Measurements from ENCODE around the gene KTI12.

The KTI12 gene

DNA sequence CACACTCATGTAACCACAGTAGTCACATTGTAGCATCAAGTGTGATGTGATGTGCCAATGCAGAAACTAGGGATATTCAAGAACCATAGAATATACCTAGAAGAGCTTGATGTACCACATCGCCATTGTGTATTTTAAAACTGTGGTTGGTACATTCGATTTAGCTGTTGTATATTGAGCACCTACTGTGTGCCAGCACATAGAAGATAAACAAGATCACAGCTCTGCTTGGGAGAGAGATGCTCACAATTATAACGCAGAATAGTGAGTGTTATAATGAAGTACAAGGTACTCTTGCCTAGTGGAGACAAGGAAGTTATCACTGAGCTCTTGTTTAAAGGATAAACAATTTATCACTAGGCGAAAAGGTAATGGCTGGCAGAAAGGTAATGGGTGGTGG lies 27.2 kb upstream of the KTI12 start:
- Histone ChIP-seq H3K9me3 (no peaks in the 10 kb centered on the region), H3K4me1 (no peaks in the 10 kb centered on the region), H3K27me3 (no peaks in the 10 kb centered on the region), H3K4me3 (ENCODE audit: low read depth, low read length) (no peak overlapping the region), H3K36me3 (peaks cover 16% of the 10 kb centered on the region)
- no peak for DNase-seq
- no peak for TF ChIP-seq CTCF (IDR thresholded peaks at IDR 0.05; ENCODE audit: low read depth, low read length)

GRCh38 chr1:52059888-52060287 lies 26.3 kb upstream of the KTI12 start:
- H3K27me3 ChIP-seq: no peaks in the 10 kb centered on the region
- no peaks in the 10 kb centered on the region for H3K4me1 ChIP-seq
- TF ChIP-seq CTCF (IDR thresholded peaks at IDR 0.05; ENCODE audit: low read depth, low read length): no peak
- no peak for DNase-seq
- no peaks in the 10 kb centered on the region for H3K9me3 ChIP-seq
- H3K36me3 ChIP-seq: peaks cover 10% of the 10 kb centered on the region
- no peak overlapping the region for H3K4me3 ChIP-seq (ENCODE audit: low read depth, low read length)

GRCh38 chr1:52059321-52059720 lies 25.7 kb upstream of the KTI12 start:
- Histone ChIP-seq H3K9me3 (no peaks in the 10 kb centered on the region), H3K36me3 (peaks cover 10% of the 10 kb centered on the region), H3K4me1 (no peaks in the 10 kb centered on the region), H3K4me3 (ENCODE audit: low read depth, low read length) (no peak overlapping the region), H3K27me3 (no peaks in the 10 kb centered on the region)
- TF ChIP-seq CTCF (IDR thresholded peaks at IDR 0.05; ENCODE audit: low read depth, low read length): no peak
- no peak for DNase-seq

DNA sequence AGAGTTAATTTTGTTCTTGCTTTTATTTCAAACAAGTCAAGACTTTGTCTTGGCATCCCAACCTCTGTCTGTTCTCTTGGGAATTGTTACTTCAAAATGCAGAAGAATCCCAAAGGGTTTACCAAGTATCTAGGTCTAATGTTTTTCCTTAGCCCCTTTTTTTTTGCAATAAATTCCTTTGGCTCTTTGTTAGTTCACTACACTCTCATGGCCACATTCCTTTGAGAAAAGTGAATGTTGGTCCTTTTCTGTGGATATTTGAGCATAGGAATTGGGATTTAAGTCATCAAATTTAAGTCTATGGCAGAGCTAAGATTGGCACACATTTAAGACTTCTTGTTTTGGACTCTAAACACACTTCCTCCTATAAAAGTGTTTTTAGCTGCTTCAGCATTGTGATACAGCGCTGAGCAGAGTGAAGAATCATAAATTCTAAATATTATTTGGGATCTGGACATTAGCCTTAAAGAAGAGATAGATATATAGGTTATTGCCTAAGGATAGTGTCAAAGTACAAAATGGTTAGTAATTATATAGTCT lies 24.3 kb upstream of the KTI12 start:
- Histone ChIP-seq H3K4me1 (no peaks in the 10 kb centered on the region), H3K36me3 (peaks cover 10% of the 10 kb centered on the region), H3K4me3 (ENCODE audit: low read depth, low read length) (peak overlapping the region; percentile 91), H3K27me3 (no peaks in the 10 kb centered on the region), H3K9me3 (no peaks in the 10 kb centered on the region)
- no peak for DNase-seq
- no peak for TF ChIP-seq CTCF (IDR thresholded peaks at IDR 0.05; ENCODE audit: low read depth, low read length)

DNA sequence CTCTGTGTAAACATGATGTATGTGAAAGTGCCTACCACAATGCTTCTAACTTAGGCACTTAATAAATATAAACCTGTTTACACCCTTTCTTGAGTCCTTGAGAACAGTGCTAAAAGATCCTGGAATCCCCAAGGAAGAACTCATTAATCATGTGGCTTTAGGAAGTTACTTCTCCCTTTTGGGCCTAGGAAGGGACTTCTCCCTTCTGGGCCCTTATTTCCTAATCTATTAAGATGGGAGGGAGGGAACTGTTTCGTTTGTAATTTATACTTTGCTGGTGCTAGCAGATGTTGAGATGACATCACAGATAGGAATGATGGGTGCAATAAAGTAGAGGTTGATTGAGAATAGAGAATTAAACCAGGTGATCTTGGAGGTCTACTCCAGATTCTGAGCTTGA lies 23.6 kb upstream of the KTI12 start:
- Histone ChIP-seq H3K4me3 (ENCODE audit: low read depth, low read length) (peak overlapping the region; percentile 91), H3K4me1 (no peaks in the 10 kb centered on the region), H3K36me3 (peaks cover 10% of the 10 kb centered on the region), H3K9me3 (no peaks in the 10 kb centered on the region), H3K27me3 (no peaks in the 10 kb centered on the region)
- TF ChIP-seq CTCF (IDR thresholded peaks at IDR 0.05; ENCODE audit: low read depth, low read length): no peak
- DNase-seq: no peak

- Histone ChIP-seq H3K4me3 (ENCODE audit: low read depth, low read length) (peak overlapping the region; percentile 91), H3K9me3 (no peaks in the 10 kb centered on the region), H3K36me3 (peaks cover 10% of the 10 kb centered on the region), H3K27me3 (no peaks in the 10 kb centered on the region), H3K4me1 (no peaks in the 10 kb centered on the region)
- DNase-seq: no peak
- no peak for TF ChIP-seq CTCF (IDR thresholded peaks at IDR 0.05; ENCODE audit: low read depth, low read length)
Measured at GRCh38 chr1:52056937-52057231, 23.3 kb upstream of the KTI12 start.
